HEK293 (cell line): ENCODE data around the gene ARHGEF7.

Experiments
- CTCF ChIA-PET: fragments of 350-600 bp; formaldehyde crosslinking; extraction: SDS; loops from one replicate; lab custom pipeline; 2021; ENCODE audit warnings: antibody characterized with exemption; lab: Yijun Ruan, JAX
- POLR2A ChIA-PET: fragments of 300-600 bp; formaldehyde crosslinking; extraction: SDS; loops from one replicate; lab custom pipeline; 2020; ENCODE audit warnings: antibody characterized with exemption, inconsistent platforms; lab: Yijun Ruan, JAX
- H3K27ac ChIP-seq: fragments of 200-500 bp; sonication (Bioruptor generic); 2 replicates; pipeline ENCODE4 v1.5.1; 2014; ENCODE audit warnings: low read depth, low read length, control low read depth, inconsistent platforms; ENCODE audit errors: extremely low read depth
- H3K36me3 ChIP-seq, 2 experiments: fragments of 200-500 bp in 1 of 2; sonication (Bioruptor generic) in 1 of 2; 1 replicate in 1 of 2; 2 replicates in 1 of 2; pipeline ENCODE4 v1.5.1; 2014 to 2017; ENCODE audit warnings: inconsistent platforms in 2 of 2, low read length in 2 of 2; ENCODE audit not compliant: control insufficient read depth in 2 of 2, insufficient read depth in 1 of 2
- H3K4me1 ChIP-seq: fragments of 200-500 bp; sonication (Bioruptor generic); 2 replicates; pipeline ENCODE4 v1.5.1; 2014; ENCODE audit warnings: mild to moderate bottlenecking, low read length, inconsistent platforms; ENCODE audit not compliant: control insufficient read depth, insufficient read depth
- H3K4me3 ChIP-seq: 2 replicates; pipeline ENCODE4 v1.5.1; 2011; ENCODE audit warnings: low read depth, mild to moderate bottlenecking, control low read depth, low read length, moderate library complexity
- H3K9me3 ChIP-seq: fragments of 200-500 bp; sonication (Bioruptor generic); 2 replicates; pipeline ENCODE4 v1.5.1; 2014; ENCODE audit warnings: low read depth, low read length, inconsistent platforms; ENCODE audit not compliant: control insufficient read depth, insufficient read depth
- FEZF1 ChIP-seq: fragments of 450-650 bp; formaldehyde crosslinking; IDR thresholded peaks from 2 replicates; pipeline ENCODE4 v1.5.1; 2016; ENCODE audit warnings: missing biosample characterization, missing genetic modification characterization
- GLI2 ChIP-seq: fragments of 450-650 bp; formaldehyde crosslinking; IDR thresholded peaks from 2 replicates; pipeline ENCODE4; 2017; ENCODE audit warnings: missing biosample characterization, missing genetic modification characterization, low read depth, borderline replicate concordance
- GLIS2 ChIP-seq: fragments of 450-650 bp; formaldehyde crosslinking; IDR thresholded peaks from 2 replicates; pipeline ENCODE4 v1.5.1; 2016; ENCODE audit warnings: missing biosample characterization, missing genetic modification characterization
- MEIS1 ChIP-seq: sonication (generic); formaldehyde crosslinking; IDR thresholded peaks from 2 replicates; pipeline ENCODE4 v1.8.1; 2022; ENCODE audit warnings: missing genetic modification reagents, mild to moderate bottlenecking, borderline replicate concordance
- OSR2 ChIP-seq: fragments of 450-650 bp; formaldehyde crosslinking; IDR thresholded peaks from 2 replicates; pipeline ENCODE4 v1.5.1; 2016; ENCODE audit warnings: missing biosample characterization, missing genetic modification characterization
- PBX3 ChIP-seq: sonication (generic); formaldehyde crosslinking; IDR thresholded peaks from 2 replicates; pipeline ENCODE4 v1.8.1; 2022; ENCODE audit warnings: mild to moderate bottlenecking, moderate library complexity, missing genetic modification reagents
- REPIN1 ChIP-seq: fragments of 450-650 bp; formaldehyde crosslinking; IDR thresholded peaks from 2 replicates; pipeline ENCODE4 v1.5.1; 2017; ENCODE audit warnings: missing biosample characterization, missing genetic modification characterization, low read depth
- TRIM28 ChIP-seq: IDR thresholded peaks from 2 replicates; pipeline ENCODE4 v1.6.1; 2011; ENCODE audit warnings: low read length, control low read depth, borderline replicate concordance
- ZBTB17 ChIP-seq: fragments of 450-650 bp; formaldehyde crosslinking; IDR thresholded peaks from 2 replicates; pipeline ENCODE4 v1.5.1; 2016; ENCODE audit warnings: missing biosample characterization, missing genetic modification characterization
- ZBTB20 ChIP-seq: fragments of 450-650 bp; formaldehyde crosslinking; IDR thresholded peaks from 2 replicates; pipeline ENCODE4 v1.5.1; 2016; ENCODE audit warnings: missing biosample characterization, missing genetic modification characterization
- ZBTB8A ChIP-seq: fragments of 450-650 bp; formaldehyde crosslinking; IDR thresholded peaks from 2 replicates; pipeline ENCODE4 v1.5.1; 2016; ENCODE audit warnings: missing biosample characterization, missing genetic modification characterization
- ZEB2 ChIP-seq: fragments of 450-650 bp; formaldehyde crosslinking; IDR thresholded peaks from 2 replicates; pipeline ENCODE4 v1.5.1; 2016; ENCODE audit warnings: missing biosample characterization, missing genetic modification characterization
- ZNF133 ChIP-seq: fragments of 450-650 bp; formaldehyde crosslinking; IDR thresholded peaks from 2 replicates; pipeline ENCODE4 v1.5.1; 2016; ENCODE audit warnings: missing biosample characterization, missing genetic modification characterization
- ZNF140 ChIP-seq: fragments of 450-650 bp; formaldehyde crosslinking; IDR thresholded peaks from 2 replicates; pipeline ENCODE4 v1.5.1; 2016; ENCODE audit warnings: missing biosample characterization, missing genetic modification characterization
- ZNF157 ChIP-seq: fragments of 450-650 bp; formaldehyde crosslinking; IDR thresholded peaks from 2 replicates; pipeline ENCODE4 v1.5.1; 2016; ENCODE audit warnings: missing biosample characterization, missing genetic modification characterization
- ZNF23 ChIP-seq: fragments of 450-650 bp; formaldehyde crosslinking; IDR thresholded peaks from 2 replicates; pipeline ENCODE4 v1.5.1; 2016; ENCODE audit warnings: missing biosample characterization, missing genetic modification characterization, borderline replicate concordance
- ZNF26 ChIP-seq: fragments of 450-650 bp; formaldehyde crosslinking; IDR thresholded peaks from 2 replicates; pipeline ENCODE4 v1.5.1; 2016; ENCODE audit warnings: missing biosample characterization, missing genetic modification characterization
- ZNF280D ChIP-seq: fragments of 450-650 bp; formaldehyde crosslinking; IDR thresholded peaks from 2 replicates; pipeline ENCODE4 v1.5.1; 2016; ENCODE audit warnings: missing biosample characterization, missing genetic modification characterization
- ZNF335 ChIP-seq: fragments of 450-650 bp; formaldehyde crosslinking; conservative IDR thresholded peaks from 2 replicates; pipeline ENCODE4 v1.5.1; 2016; ENCODE audit warnings: missing biosample characterization, missing genetic modification characterization
- ZNF366 ChIP-seq: fragments of 450-650 bp; formaldehyde crosslinking; conservative IDR thresholded peaks from 2 replicates; pipeline ENCODE4 v1.5.1; 2016; ENCODE audit warnings: missing biosample characterization, missing genetic modification characterization
- ZNF394 ChIP-seq: fragments of 450-650 bp; formaldehyde crosslinking; IDR thresholded peaks from 2 replicates; pipeline ENCODE4 v1.5.1; 2016; ENCODE audit warnings: missing biosample characterization, missing genetic modification characterization, mild to moderate bottlenecking, moderate library complexity, borderline replicate concordance
- ZNF404 ChIP-seq: fragments of 450-650 bp; formaldehyde crosslinking; IDR thresholded peaks from 2 replicates; pipeline ENCODE4 v1.5.1; 2017; ENCODE audit warnings: missing biosample characterization, missing genetic modification characterization
- ZNF423 ChIP-seq: fragments of 450-650 bp; formaldehyde crosslinking; IDR thresholded peaks from 2 replicates; pipeline ENCODE4 v1.5.1; 2016; ENCODE audit warnings: missing biosample characterization, missing genetic modification characterization
- ZNF530 ChIP-seq: fragments of 450-650 bp; formaldehyde crosslinking; IDR thresholded peaks from 2 replicates; pipeline ENCODE4 v1.5.1; 2016; ENCODE audit warnings: low read depth, missing biosample characterization, missing genetic modification characterization
- ZNF548 ChIP-seq: fragments of 450-650 bp; formaldehyde crosslinking; IDR thresholded peaks from 2 replicates; pipeline ENCODE4 v1.5.1; 2016; ENCODE audit warnings: missing biosample characterization, missing genetic modification characterization
- ZNF600 ChIP-seq: fragments of 450-650 bp; formaldehyde crosslinking; IDR thresholded peaks from 2 replicates; pipeline ENCODE4 v1.5.1; 2016; ENCODE audit warnings: missing biosample characterization, missing genetic modification characterization
- ZNF639 ChIP-seq: fragments of 450-650 bp; formaldehyde crosslinking; IDR thresholded peaks from 2 replicates; pipeline ENCODE4 v1.5.1; 2016; ENCODE audit warnings: missing biosample characterization, missing genetic modification characterization
- ZNF664 ChIP-seq: fragments of 450-650 bp; formaldehyde crosslinking; IDR thresholded peaks from 2 replicates; pipeline ENCODE4 v1.5.1; 2016; ENCODE audit warnings: missing biosample characterization, missing genetic modification characterization
- TF ChIP-seq, protein P1 (sequence below): fragments of 450-650 bp; formaldehyde crosslinking; optimal IDR thresholded peaks from 2 replicates; pipeline ENCODE3; 2016; ENCODE audit warnings: missing biosample characterization, mild to moderate bottlenecking, missing genetic modification characterization

The ARHGEF7 gene

GRCh38 chr13:111115965-111116521 lies 933 bp downstream of the ARHGEF7 start:
- ChIA-PET POLR2A (no interaction called here), CTCF (interaction anchor here (0.6 to 1.3 kb wide), 4 partner anchors 12 to 772 kb away, joined by 3 to 5 read pairs (median 3); no protein-coding TSS in a partner anchor)
- H3K36me3 ChIP-seq = no peaks in the 10 kb centered on the region
- no peaks in the 10 kb centered on the region for H3K4me1 ChIP-seq
- no peaks in the 10 kb centered on the region for H3K9me3 ChIP-seq
- H3K27ac ChIP-seq = no peak overlapping the region
- H3K4me3 ChIP-seq = peak overlapping the region; percentile 68
- TF ChIP-seq TRIM28 (no peak), MEIS1 (CRISPR knock-in tag) (no peak), ZNF26 (no peak), ZNF133 (no peak), ZNF404 (tag by site-specific recombination) (no peak), ZNF530 (tag by site-specific recombination) (no peak), GLIS2 (tag by site-specific recombination) (peak; percentile 42; the same call in 1 of the 2 replicates), ZBTB17 (tag by site-specific recombination) (peak; percentile 58; the same call in 1 of the 2 replicates), REPIN1 (tag by site-specific recombination) (no peak), FEZF1 (peak; percentile 26; the same call in 1 of the 2 replicates), OSR2 (tag by site-specific recombination) (no peak), ZNF140 (no peak), GLI2 (no peak), PBX3 (CRISPR knock-in tag) (no peak), ZNF423 (tag by site-specific recombination) (no peak), ZNF157 (no peak), ZNF366 (tag by site-specific recombination) (no peak), ZEB2 (peak; percentile 32; the same call in 1 of the 2 replicates), ZNF600 (tag by site-specific recombination) (0 out of 2 replicates have a peak, but pooled peaks have one; percentile 17), ZBTB8A (tag by site-specific recombination) (0 out of 2 replicates have a peak, but pooled peaks have one; percentile 10), ZBTB20 (tag by site-specific recombination) (peak; percentile 21; the same call in 1 of the 2 replicates), ZNF394 (tag by site-specific recombination) (peak; percentile 69; the same call in 1 of the 2 replicates), ZNF335 (tag by site-specific recombination) (peak; percentile 82), ZNF664 (tag by site-specific recombination) (peak; percentile 98), ZNF639 (tag by site-specific recombination) (no peak), ZNF280D (tag by site-specific recombination) (no peak), ZNF23 (tag by site-specific recombination) (no peak), ZNF548 (tag by site-specific recombination) (no peak)
- TF ChIP-seq, protein P1, sequence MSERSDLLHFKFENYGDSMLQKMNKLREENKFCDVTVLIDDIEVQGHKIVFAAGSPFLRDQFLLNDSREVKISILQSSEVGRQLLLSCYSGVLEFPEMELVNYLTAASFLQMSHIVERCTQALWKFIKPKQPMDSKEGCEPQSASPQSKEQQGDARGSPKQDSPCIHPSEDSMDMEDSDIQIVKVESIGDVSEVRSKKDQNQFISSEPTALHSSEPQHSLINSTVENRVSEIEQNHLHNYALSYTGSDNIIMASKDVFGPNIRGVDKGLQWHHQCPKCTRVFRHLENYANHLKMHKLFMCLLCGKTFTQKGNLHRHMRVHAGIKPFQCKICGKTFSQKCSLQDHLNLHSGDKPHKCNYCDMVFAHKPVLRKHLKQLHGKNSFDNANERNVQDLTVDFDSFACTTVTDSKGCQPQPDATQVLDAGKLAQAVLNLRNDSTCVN (tag by site-specific recombination) = peak; percentile 38
